ENCODE measurements around the gene SLC35F4.

GRCh38 chr14:57851354-57851753 lies 14.5 kb downstream of the SLC35F4 start:
- no peak for TF ChIP-seq POLR2A (IDR thresholded peaks at IDR 0.05)
- TF ChIP-seq, protein P1, sequence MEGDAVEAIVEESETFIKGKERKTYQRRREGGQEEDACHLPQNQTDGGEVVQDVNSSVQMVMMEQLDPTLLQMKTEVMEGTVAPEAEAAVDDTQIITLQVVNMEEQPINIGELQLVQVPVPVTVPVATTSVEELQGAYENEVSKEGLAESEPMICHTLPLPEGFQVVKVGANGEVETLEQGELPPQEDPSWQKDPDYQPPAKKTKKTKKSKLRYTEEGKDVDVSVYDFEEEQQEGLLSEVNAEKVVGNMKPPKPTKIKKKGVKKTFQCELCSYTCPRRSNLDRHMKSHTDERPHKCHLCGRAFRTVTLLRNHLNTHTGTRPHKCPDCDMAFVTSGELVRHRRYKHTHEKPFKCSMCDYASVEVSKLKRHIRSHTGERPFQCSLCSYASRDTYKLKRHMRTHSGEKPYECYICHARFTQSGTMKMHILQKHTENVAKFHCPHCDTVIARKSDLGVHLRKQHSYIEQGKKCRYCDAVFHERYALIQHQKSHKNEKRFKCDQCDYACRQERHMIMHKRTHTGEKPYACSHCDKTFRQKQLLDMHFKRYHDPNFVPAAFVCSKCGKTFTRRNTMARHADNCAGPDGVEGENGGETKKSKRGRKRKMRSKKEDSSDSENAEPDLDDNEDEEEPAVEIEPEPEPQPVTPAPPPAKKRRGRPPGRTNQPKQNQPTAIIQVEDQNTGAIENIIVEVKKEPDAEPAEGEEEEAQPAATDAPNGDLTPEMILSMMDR (IDR thresholded peaks at IDR 0.05): no peak

Measured in adrenal gland (tissue), 5 donors.